ENCODE data around the gene CTTNBP2. TPM values are rescaled to one million over a fixed set of nuclear protein-coding genes. Genes with fewer than 3 reads are reported as not detected.

The CTTNBP2 gene
- total and polyA plus RNA-seq, 8 donors: 3.0 to 22.2 (median 19.2) TPM

GRCh38 chr7:117803476-117803875 lies 69.8 kb downstream of the CTTNBP2 start:
- Histone ChIP-seq H3K9me3 (no peaks in the 10 kb centered on the region), H3K4me3 (no peak overlapping the region), H3K27me3 (no peaks in the 10 kb centered on the region), H3K4me1 (no peaks in the 10 kb centered on the region), H3K27ac (no peak overlapping the region), H3K36me3 (no peaks in the 10 kb centered on the region)
- ATAC-seq: no peak
- TF ChIP-seq CTCF (IDR thresholded peaks at IDR 0.05): no peak
- no peak for DNase-seq
- intact Hi-C loops (cut with DNase I): no loop called here

GRCh38 chr7:117802660-117803059 lies 70.6 kb downstream of the CTTNBP2 start:
- no peaks in the 10 kb centered on the region for H3K4me1 ChIP-seq
- intact Hi-C loops (cut with DNase I): no loop called here
- TF ChIP-seq CTCF (IDR thresholded peaks at IDR 0.05): no peak
- ATAC-seq (no peak), DNase-seq (no peak)
- no peaks in the 10 kb centered on the region for H3K9me3 ChIP-seq
- H3K27ac ChIP-seq: no peak overlapping the region
- no peaks in the 10 kb centered on the region for H3K27me3 ChIP-seq
- no peak overlapping the region for H3K4me3 ChIP-seq
- no peaks in the 10 kb centered on the region for H3K36me3 ChIP-seq

GRCh38 chr7:117800841-117801240 lies 72.4 kb downstream of the CTTNBP2 start:
- Histone ChIP-seq H3K36me3 (no peaks in the 10 kb centered on the region), H3K4me1 (no peaks in the 10 kb centered on the region), H3K27me3 (no peaks in the 10 kb centered on the region), H3K9me3 (no peaks in the 10 kb centered on the region), H3K27ac (no peak overlapping the region), H3K4me3 (no peak overlapping the region)
- no peak for TF ChIP-seq CTCF (IDR thresholded peaks at IDR 0.05)
- DNase-seq: no peak
- intact Hi-C loops (cut with DNase I): no loop called here
- ATAC-seq: no peak

- H3K36me3 ChIP-seq: no peaks in the 10 kb centered on the region
- ATAC-seq: no peak
- intact Hi-C loops (cut with DNase I): no loop called here
- H3K4me1 ChIP-seq: no peaks in the 10 kb centered on the region
- H3K4me3 ChIP-seq: no peak overlapping the region
- no peaks in the 10 kb centered on the region for H3K9me3 ChIP-seq
- H3K27ac ChIP-seq: no peak overlapping the region
- no peak for DNase-seq
- no peaks in the 10 kb centered on the region for H3K27me3 ChIP-seq
- no peak for TF ChIP-seq CTCF (IDR thresholded peaks at IDR 0.05)
These were observed 72.8 kb downstream of the CTTNBP2 start for GRCh38 chr7:117800406-117800805.

- Histone ChIP-seq H3K27ac (no peak overlapping the region), H3K4me1 (no peaks in the 10 kb centered on the region), H3K27me3 (no peaks in the 10 kb centered on the region), H3K4me3 (no peak overlapping the region), H3K36me3 (no peaks in the 10 kb centered on the region), H3K9me3 (no peaks in the 10 kb centered on the region)
- no peak for TF ChIP-seq CTCF (IDR thresholded peaks at IDR 0.05)
- DNase-seq (no peak), ATAC-seq (no peak)
- intact Hi-C loops (cut with DNase I): no loop called here
These were observed 76.4 kb downstream of the CTTNBP2 start for GRCh38 chr7:117796889-117797288.
